ENCODE results near the gene RIOK1.

RIOK1 gene

DNA sequence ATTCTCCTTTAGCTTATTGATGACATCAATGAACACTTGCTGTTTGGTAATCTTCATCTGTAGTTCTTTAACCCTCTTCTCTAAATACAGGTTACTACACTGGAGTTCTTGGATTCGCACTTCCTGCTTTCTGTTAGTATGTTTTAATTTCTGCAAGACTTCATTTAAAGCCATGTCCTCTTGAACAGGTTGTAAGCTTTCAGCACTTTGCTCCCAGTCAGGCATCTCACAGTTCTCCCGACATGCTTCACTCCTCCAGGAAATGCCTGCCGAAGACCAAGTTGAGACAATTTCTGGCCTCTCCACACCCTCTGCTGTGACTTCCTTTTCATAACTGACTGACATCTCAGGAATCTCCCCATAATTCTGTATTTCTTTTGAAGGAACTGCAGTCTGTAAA lies 15.9 kb upstream of the RIOK1 start:
- Histone ChIP-seq H3K4me3 (ENCODE audit: low read length) (no peak overlapping the region), H2AFZ (ENCODE audit: low read depth, low read length) (no peak overlapping the region), H3K36me3 (replicated peaks; ENCODE audit: low read depth, low read length) (no peaks in the 10 kb centered on the region), H4K20me1 (ENCODE audit: insufficient read depth, low read length) (no peaks in the 10 kb centered on the region), H3K9ac (ENCODE audit: low read length) (no peak overlapping the region), H3K27ac (ENCODE audit: low read length) (no peak overlapping the region), H3K79me2 (ENCODE audit: low read length) (no peaks in the 10 kb centered on the region), H3K4me1 (ENCODE audit: low read length) (0 out of 2 replicates have a peak, but pooled peaks cover 5% of the 10 kb centered on the region), H3K9me3 (ENCODE audit: insufficient read depth, low read length) (no peaks in the 10 kb centered on the region), H3K27me3 (ENCODE audit: low read depth, low read length) (no peaks in the 10 kb centered on the region), H3K4me2 (ENCODE audit: low read length) (no peak overlapping the region)
- TF ChIP-seq CTCF (IDR thresholded peaks at IDR 0.05; ENCODE audit: low read depth, low read length): no peak
- no peak for TF ChIP-seq EZH2phosphoT487 (IDR thresholded peaks at IDR 0.05; ENCODE audit: low read depth)

GRCh38 chr6:7377961-7378360 lies 11.6 kb upstream of the RIOK1 start:
- no peak for TF ChIP-seq EZH2phosphoT487 (IDR thresholded peaks at IDR 0.05; ENCODE audit: low read depth)
- TF ChIP-seq CTCF (IDR thresholded peaks at IDR 0.05; ENCODE audit: low read depth, low read length): no peak
- Histone ChIP-seq H3K4me1 (ENCODE audit: low read length) (0 out of 2 replicates have a peak, but pooled peaks cover 5% of the 10 kb centered on the region), H3K79me2 (ENCODE audit: low read length) (no peaks in the 10 kb centered on the region), H3K9ac (ENCODE audit: low read length) (no peak overlapping the region), H3K36me3 (replicated peaks; ENCODE audit: low read depth, low read length) (no peaks in the 10 kb centered on the region), H2AFZ (ENCODE audit: low read depth, low read length) (no peak overlapping the region), H4K20me1 (ENCODE audit: insufficient read depth, low read length) (no peaks in the 10 kb centered on the region), H3K27ac (ENCODE audit: low read length) (no peak overlapping the region), H3K27me3 (ENCODE audit: low read depth, low read length) (no peaks in the 10 kb centered on the region), H3K4me3 (ENCODE audit: low read length) (no peak overlapping the region), H3K9me3 (ENCODE audit: insufficient read depth, low read length) (no peaks in the 10 kb centered on the region), H3K4me2 (ENCODE audit: low read length) (no peak overlapping the region)

DNA sequence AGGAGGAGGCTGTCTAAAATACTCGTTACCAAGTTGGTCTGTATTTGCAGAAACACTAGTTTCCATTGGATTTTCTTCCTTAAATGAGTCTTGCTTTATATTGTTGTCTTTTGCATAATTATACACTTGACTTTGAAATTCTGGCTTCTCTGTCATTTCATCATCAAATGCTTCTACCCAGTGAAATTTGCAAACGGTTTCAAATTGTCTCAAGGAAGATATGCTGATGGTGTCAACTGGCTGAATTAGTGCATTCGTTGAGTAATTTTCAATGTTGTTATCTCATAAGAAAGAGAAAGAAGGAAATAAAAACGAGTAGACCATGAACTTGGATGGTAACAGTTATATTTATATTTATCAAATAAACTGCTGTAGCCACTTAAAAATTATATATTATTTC lies 10.9 kb upstream of the RIOK1 start:
- TF ChIP-seq CTCF (IDR thresholded peaks at IDR 0.05; ENCODE audit: low read depth, low read length) (no peak), EZH2phosphoT487 (IDR thresholded peaks at IDR 0.05; ENCODE audit: low read depth) (no peak)
- H2AFZ ChIP-seq (ENCODE audit: low read depth, low read length): no peak overlapping the region
- H3K9me3 ChIP-seq (ENCODE audit: insufficient read depth, low read length): no peaks in the 10 kb centered on the region
- no peaks in the 10 kb centered on the region for H3K79me2 ChIP-seq (ENCODE audit: low read length)
- 0 out of 2 replicates have a peak, but pooled peaks cover 1% of the 10 kb centered on the region for H3K4me1 ChIP-seq (ENCODE audit: low read length)
- no peak overlapping the region for H3K4me2 ChIP-seq (ENCODE audit: low read length)
- H3K9ac ChIP-seq (ENCODE audit: low read length): no peak overlapping the region
- no peaks in the 10 kb centered on the region for H4K20me1 ChIP-seq (ENCODE audit: insufficient read depth, low read length)
- no peak overlapping the region for H3K27ac ChIP-seq (ENCODE audit: low read length)
- H3K27me3 ChIP-seq (ENCODE audit: low read depth, low read length): no peaks in the 10 kb centered on the region
- H3K36me3 ChIP-seq (replicated peaks; ENCODE audit: low read depth, low read length): no peaks in the 10 kb centered on the region
- H3K4me3 ChIP-seq (ENCODE audit: low read length): no peak overlapping the region

DNA sequence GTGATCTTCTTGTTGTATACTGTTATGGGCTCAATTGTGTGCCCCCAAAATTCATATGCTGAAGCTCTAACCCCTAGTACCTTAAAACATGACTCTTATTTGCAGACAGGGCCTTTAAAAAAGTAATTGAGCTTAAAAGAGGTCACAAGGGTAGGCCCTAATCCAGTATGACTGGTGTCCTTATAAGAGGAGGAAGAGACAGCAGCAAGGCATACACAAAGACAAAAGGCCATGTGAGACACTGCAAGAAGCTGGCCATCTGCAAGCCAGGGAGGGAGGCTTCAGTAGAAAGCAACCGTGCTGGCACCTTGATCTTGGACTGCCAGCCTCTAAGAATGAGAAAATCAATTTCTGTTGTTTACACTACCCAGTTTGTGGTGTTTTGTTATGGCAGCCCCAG lies 8.5 kb upstream of the RIOK1 start:
- H3K4me3 ChIP-seq (ENCODE audit: low read length): no peak overlapping the region
- no peaks in the 10 kb centered on the region for H3K79me2 ChIP-seq (ENCODE audit: low read length)
- TF ChIP-seq CTCF (IDR thresholded peaks at IDR 0.05; ENCODE audit: low read depth, low read length): no peak
- TF ChIP-seq EZH2phosphoT487 (IDR thresholded peaks at IDR 0.05; ENCODE audit: low read depth): no peak
- no peak overlapping the region for H3K9ac ChIP-seq (ENCODE audit: low read length)
- H2AFZ ChIP-seq (ENCODE audit: low read depth, low read length): no peak overlapping the region
- no peak overlapping the region for H3K27ac ChIP-seq (ENCODE audit: low read length)
- no peaks in the 10 kb centered on the region for H3K4me1 ChIP-seq (ENCODE audit: low read length)
- no peaks in the 10 kb centered on the region for H3K9me3 ChIP-seq (ENCODE audit: insufficient read depth, low read length)
- no peaks in the 10 kb centered on the region for H3K36me3 ChIP-seq (replicated peaks; ENCODE audit: low read depth, low read length)
- no peaks in the 10 kb centered on the region for H3K27me3 ChIP-seq (ENCODE audit: low read depth, low read length)
- H4K20me1 ChIP-seq (ENCODE audit: insufficient read depth, low read length): no peaks in the 10 kb centered on the region
- H3K4me2 ChIP-seq (ENCODE audit: low read length): no peak overlapping the region

Data from OCI-LY3 (cell line).